Endometrial microvascular endothelial cells (primary cell): ENCODE results near the gene MAGIX. TPM values are rescaled to one million over a fixed set of nuclear protein-coding genes. Genes with fewer than 3 reads are reported as not detected.

Experiments
- in situ Hi-C: cut with HindIII; loops from 2 replicates; pipeline ENCODE4 v1.10.0; 2017; ENCODE audit warnings: low sequenced_read_pairs, low pct_unique_long_range_greater_than_20kb; ENCODE audit errors: inconsistent ontology term
- total RNA-seq: library from RNA; depleted of rRNA; stranded (reverse); fragments of >200 nt; gene quantifications from one replicate; pipeline ENCODE4 v1.2.3, GENCODE V29; 2015; ENCODE audit errors: inconsistent ontology term

Gene MAGIX
- total RNA-seq, 1 donor from 2014 or later, result 3.7 TPM

- in situ Hi-C loops, result no loop called here
These were observed 36.2 kb downstream of the MAGIX start for GRCh38 chrX:49198540-49199314.

GRCh38 chrX:49199315-49199595 lies 36.7 kb downstream of the MAGIX start:
- in situ Hi-C loops, result no loop called here

- in situ Hi-C loops, result no loop called here
These were observed 37.6 kb downstream of the MAGIX start, which contains the start of gene SYP for GRCh38 chrX:49199906-49200771. Gene SYP, minus strand, starts transcription at chrX:49200193. Its CDS starts 7 bp downstream, at chrX:49200186.

GRCh38 chrX:49202022-49202421 lies 39.5 kb downstream of the MAGIX start:
- in situ Hi-C loops, result no loop called here

- in situ Hi-C loops, result no loop called here
These were observed 41.0 kb downstream of the MAGIX start for GRCh38 chrX:49203536-49203935.

GRCh38 chrX:49204017-49204416 lies 41.5 kb downstream of the MAGIX start:
- in situ Hi-C loops, result no loop called here

- in situ Hi-C loops, result no loop called here
These were observed 42.2 kb downstream of the MAGIX start for GRCh38 chrX:49204709-49205108.

GRCh38 chrX:49205443-49205842 lies 42.9 kb downstream of the MAGIX start:
- in situ Hi-C loops, result no loop called here

- in situ Hi-C loops, result no loop called here
These were observed 44.0 kb downstream of the MAGIX start for GRCh38 chrX:49206543-49206942.

GRCh38 chrX:49208399-49208798 lies 45.8 kb downstream of the MAGIX start:
- in situ Hi-C loops, result no loop called here

GRCh38 chrX:49209434-49210251 lies 47.1 kb downstream of the MAGIX start:
- in situ Hi-C loops, result no loop called here

- in situ Hi-C loops, result no loop called here
These were observed 47.8 kb downstream of the MAGIX start for GRCh38 chrX:49210406-49210805.

GRCh38 chrX:49211074-49211473 lies 48.5 kb downstream of the MAGIX start:
- in situ Hi-C loops, result no loop called here

- in situ Hi-C loops, result no loop called here
These were observed 49.7 kb downstream of the MAGIX start for GRCh38 chrX:49212209-49212608.

- in situ Hi-C loops, result no loop called here
These were observed 50.3 kb downstream of the MAGIX start for GRCh38 chrX:49212861-49213260.

GRCh38 chrX:49214416-49214815 lies 51.9 kb downstream of the MAGIX start:
- in situ Hi-C loops, result no loop called here

GRCh38 chrX:49214996-49215526 lies 52.5 kb downstream of the MAGIX start:
- in situ Hi-C loops, result no loop called here
